Tibial nerve (tissue), 3 donors: Measurements from ENCODE around the gene OVOL1.

ENCODE experiments used
- POLR2A ChIP-seq, 2 donors: fragments of 450-650 bp; IDR thresholded peaks; one replicate each; pipeline ENCODE4 v1.6.1; 2017; ENCODE audit warnings: antibody characterized with exemption in 2 of 2, mild to moderate bottlenecking in 2 of 2, moderate library complexity in 2 of 2
- TF ChIP-seq, protein P1 (sequence below), 5 experiments: fragments of 200-600 bp in 3 of 5; fragments of 450-650 bp in 2 of 5; sonication (generic) in 3 of 5; IDR thresholded peaks; one replicate each; pipeline ENCODE4 v1.5.1; 2016 to 2019; ENCODE audit warnings: antibody characterized with exemption in 5 of 5, mild to moderate bottlenecking in 3 of 5, moderate library complexity in 2 of 5

DNA sequence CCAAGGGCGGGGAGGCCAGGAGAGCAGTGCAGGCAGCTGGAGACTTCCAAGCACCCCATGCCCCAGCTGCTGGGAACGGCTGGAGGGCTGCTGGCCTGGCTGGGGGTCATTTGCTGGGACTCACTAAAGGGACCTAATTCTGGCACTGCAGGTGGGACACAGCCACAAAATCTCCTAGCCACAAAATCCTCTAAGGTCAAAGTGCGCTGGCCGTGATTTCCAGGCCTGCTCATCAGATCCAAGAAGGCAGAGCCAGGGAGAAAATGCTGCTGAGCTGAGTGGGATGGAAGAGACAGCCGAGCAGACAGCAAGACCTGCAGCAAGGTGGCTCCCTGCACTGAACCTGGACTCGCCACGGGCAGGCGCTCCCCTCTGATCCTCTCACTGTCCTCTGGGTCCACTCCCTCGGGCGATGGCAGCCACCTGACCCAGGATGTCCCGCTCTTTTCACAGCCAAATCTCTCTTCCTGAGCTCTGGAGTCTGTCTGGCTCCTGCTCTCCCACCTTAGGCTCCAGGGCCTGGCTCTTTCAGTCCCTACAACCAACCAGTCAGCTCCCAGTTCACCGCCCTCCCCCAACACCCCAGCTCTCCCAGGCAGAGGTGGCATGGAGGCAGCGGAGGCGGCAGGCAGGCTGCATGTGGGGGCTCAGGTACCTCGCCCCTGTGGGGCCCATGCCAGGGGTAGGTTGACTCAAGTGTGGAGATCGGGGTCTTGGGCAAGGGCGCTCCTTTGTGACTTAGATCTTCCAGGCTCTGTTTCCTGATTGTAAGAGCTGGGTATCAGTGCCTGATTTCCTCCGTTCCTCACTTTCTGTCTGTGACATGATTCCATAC, 14.5 kb downstream of the OVOL1 start:
- TF ChIP-seq, protein P1, sequence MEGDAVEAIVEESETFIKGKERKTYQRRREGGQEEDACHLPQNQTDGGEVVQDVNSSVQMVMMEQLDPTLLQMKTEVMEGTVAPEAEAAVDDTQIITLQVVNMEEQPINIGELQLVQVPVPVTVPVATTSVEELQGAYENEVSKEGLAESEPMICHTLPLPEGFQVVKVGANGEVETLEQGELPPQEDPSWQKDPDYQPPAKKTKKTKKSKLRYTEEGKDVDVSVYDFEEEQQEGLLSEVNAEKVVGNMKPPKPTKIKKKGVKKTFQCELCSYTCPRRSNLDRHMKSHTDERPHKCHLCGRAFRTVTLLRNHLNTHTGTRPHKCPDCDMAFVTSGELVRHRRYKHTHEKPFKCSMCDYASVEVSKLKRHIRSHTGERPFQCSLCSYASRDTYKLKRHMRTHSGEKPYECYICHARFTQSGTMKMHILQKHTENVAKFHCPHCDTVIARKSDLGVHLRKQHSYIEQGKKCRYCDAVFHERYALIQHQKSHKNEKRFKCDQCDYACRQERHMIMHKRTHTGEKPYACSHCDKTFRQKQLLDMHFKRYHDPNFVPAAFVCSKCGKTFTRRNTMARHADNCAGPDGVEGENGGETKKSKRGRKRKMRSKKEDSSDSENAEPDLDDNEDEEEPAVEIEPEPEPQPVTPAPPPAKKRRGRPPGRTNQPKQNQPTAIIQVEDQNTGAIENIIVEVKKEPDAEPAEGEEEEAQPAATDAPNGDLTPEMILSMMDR (IDR thresholded peaks at IDR 0.05): no peak
- TF ChIP-seq POLR2A (IDR thresholded peaks at IDR 0.05): no peak
